ENCODE data around the gene SLC2A6. TPM values are rescaled to one million over a fixed set of nuclear protein-coding genes. Genes with fewer than 3 reads are reported as not detected.

Gene SLC2A6
- total RNA-seq, 1 experiment from 2014 or later: 18.7 TPM

DNA sequence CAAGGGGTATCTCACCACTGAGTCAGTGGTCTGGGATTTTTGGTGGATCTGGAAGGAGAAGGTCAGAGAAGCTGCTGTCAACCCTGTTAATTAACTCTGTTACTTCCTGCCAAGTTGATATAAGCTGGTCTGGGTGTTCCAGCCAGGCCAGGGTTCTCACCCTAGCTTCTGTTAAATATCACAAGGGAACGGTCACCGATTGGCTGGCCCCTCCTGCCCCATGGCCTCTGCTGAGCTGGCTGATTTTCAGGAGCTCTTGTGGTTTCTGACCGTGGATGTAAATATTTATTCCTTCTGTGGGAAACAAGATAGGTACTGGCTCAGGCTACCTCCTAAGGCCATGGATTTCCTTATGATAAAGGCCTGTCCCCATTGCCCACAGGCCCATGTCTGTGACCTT, 55.7 kb downstream of the SLC2A6 start:
- H3K9ac ChIP-seq (ENCODE audit: extremely low read depth, insufficient read length, low read length): no peak overlapping the region
- H2BK15ac ChIP-seq (ENCODE audit: low read depth, low read length): no peak overlapping the region
- no peak overlapping the region for H3K18ac ChIP-seq (ENCODE audit: insufficient read length, low read depth, low read length)
- H3K14ac ChIP-seq (ENCODE audit: insufficient read depth, low read length): no peak overlapping the region
- no peak overlapping the region for H2BK5ac ChIP-seq (ENCODE audit: insufficient read length, low read length)
- no peak overlapping the region for H4K5ac ChIP-seq (ENCODE audit: insufficient read length, low read depth, low read length)
- Mint-ChIP-seq H3K9me3 (peaks cover 6 to 7% of the 10 kb centered on the region in 2 experiments; a peak in 4 of 5 replicates), H3K36me3 (ENCODE audit: insufficient read depth in 1 of 3, low read depth in 3 of 3) (peaks cover 0 to 12% (median 10%) of the 10 kb centered on the region in 3 experiments; a peak in 6 of 7 replicates), H3K4me1 (peaks cover 28 to 37% of the 10 kb centered on the region in 2 experiments), H3K4me3 (no peak overlapping the region), H3K27ac (0 out of 7 replicates have a peak overlapping the region, but pooled peaks of 1 of the 3 experiments have one; percentile 31), H3K27me3 (ENCODE audit: low read depth) (peaks cover 13% of the 10 kb centered on the region)
- no peaks in the 10 kb centered on the region for H4K20me1 ChIP-seq (ENCODE audit: control insufficient read depth, insufficient read depth, insufficient read length)
- H3K23ac ChIP-seq (ENCODE audit: insufficient read length, low read depth, low read length): no peak overlapping the region
- H2BK12ac ChIP-seq (ENCODE audit: insufficient read length, low read depth, low read length): no peak overlapping the region
- no peak overlapping the region for H3K27ac ChIP-seq (ENCODE audit: insufficient read length, low read depth, low read length)
- H4K8ac ChIP-seq (replicated peaks; ENCODE audit: insufficient read length, low read depth, low read length): no peak overlapping the region
- DNase-seq: no peak
- no peaks in the 10 kb centered on the region for H3K4me1 ChIP-seq (ENCODE audit: insufficient read depth, low read length)
- no CpG with 5 or more reads among the region's 3 CpGs for WGBS (ENCODE audit: extremely low coverage, insufficient read length, low lambda C conversion rate)
- H3K79me2 ChIP-seq (ENCODE audit: insufficient read depth, low read length): no peaks in the 10 kb centered on the region
- H3T11ph ChIP-seq (ENCODE audit: low read length): no peak overlapping the region
- no peak overlapping the region for H2BK120ac ChIP-seq (ENCODE audit: low read depth, low read length, poor library complexity, severe bottlenecking)
- H3K9me3 ChIP-seq (ENCODE audit: control insufficient read depth, low read depth, low read length): no peaks in the 10 kb centered on the region
- TF ChIP-seq, protein P1, sequence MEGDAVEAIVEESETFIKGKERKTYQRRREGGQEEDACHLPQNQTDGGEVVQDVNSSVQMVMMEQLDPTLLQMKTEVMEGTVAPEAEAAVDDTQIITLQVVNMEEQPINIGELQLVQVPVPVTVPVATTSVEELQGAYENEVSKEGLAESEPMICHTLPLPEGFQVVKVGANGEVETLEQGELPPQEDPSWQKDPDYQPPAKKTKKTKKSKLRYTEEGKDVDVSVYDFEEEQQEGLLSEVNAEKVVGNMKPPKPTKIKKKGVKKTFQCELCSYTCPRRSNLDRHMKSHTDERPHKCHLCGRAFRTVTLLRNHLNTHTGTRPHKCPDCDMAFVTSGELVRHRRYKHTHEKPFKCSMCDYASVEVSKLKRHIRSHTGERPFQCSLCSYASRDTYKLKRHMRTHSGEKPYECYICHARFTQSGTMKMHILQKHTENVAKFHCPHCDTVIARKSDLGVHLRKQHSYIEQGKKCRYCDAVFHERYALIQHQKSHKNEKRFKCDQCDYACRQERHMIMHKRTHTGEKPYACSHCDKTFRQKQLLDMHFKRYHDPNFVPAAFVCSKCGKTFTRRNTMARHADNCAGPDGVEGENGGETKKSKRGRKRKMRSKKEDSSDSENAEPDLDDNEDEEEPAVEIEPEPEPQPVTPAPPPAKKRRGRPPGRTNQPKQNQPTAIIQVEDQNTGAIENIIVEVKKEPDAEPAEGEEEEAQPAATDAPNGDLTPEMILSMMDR (conservative IDR thresholded peaks at IDR 0.05): no peak
- H2BK20ac ChIP-seq (ENCODE audit: low read depth, low read length, poor library complexity, severe bottlenecking): no peak overlapping the region
- no peaks in the 10 kb centered on the region for H3K27me3 ChIP-seq (ENCODE audit: insufficient read depth, low read length)
- H3K79me1 ChIP-seq (ENCODE audit: insufficient read depth, low read depth, low read length, poor library complexity, severe bottlenecking): no peaks in the 10 kb centered on the region
- H3K4ac ChIP-seq (ENCODE audit: low read depth, low read length): no peak overlapping the region
- no peak overlapping the region for H2AK5ac ChIP-seq (ENCODE audit: insufficient read length, low read length)
- no peak overlapping the region for H3K56ac ChIP-seq (ENCODE audit: insufficient read length, low read depth, low read length)
- H4K91ac ChIP-seq (ENCODE audit: insufficient read length, low read depth, low read length): no peak overlapping the region
- H3K4me2 ChIP-seq (ENCODE audit: insufficient read depth, insufficient read length, low read length): no peak overlapping the region
- no peak overlapping the region for H2AFZ ChIP-seq (ENCODE audit: low read length)
- peaks cover 2% of the 10 kb centered on the region for H3K23me2 ChIP-seq (ENCODE audit: insufficient read length, low read depth, low read length, poor library complexity, severe bottlenecking)
